ENCODE data around the gene VTCN1.

The VTCN1 gene

GRCh38 chr1:117143172-117143571 lies 67.6 kb downstream of the VTCN1 start:
- POLR2A ChIA-PET: no interaction called here
- no peak for DNase-seq
- Histone ChIP-seq H3K27ac (ENCODE audit: insufficient read depth in 1 of 2, low read depth in 1 of 2, low read length in 2 of 2, poor library complexity in 1 of 2, severe bottlenecking in 2 of 2) (no peak overlapping the region), H3K4me1 (ENCODE audit: control extremely low read depth in 1 of 4, control insufficient read depth in 4 of 4, insufficient read depth in 4 of 4, low read length in 3 of 4) (no peaks in the 10 kb centered on the region), H3K9me3 (ENCODE audit: control extremely low read depth in 1 of 5, control insufficient read depth in 4 of 5, insufficient read depth in 2 of 5, low read depth in 1 of 5, low read length in 4 of 5) (peaks cover 0 to 2% (median 0%) of the 10 kb centered on the region in 5 experiments), H3K4me3 (ENCODE audit: control insufficient read depth in 1 of 7, extremely low read depth in 1 of 7, insufficient read depth in 4 of 7, low read depth in 2 of 7, low read length in 6 of 7) (no peak overlapping the region), H3K27me3 (replicated peaks in 2 of 5; ENCODE audit: control insufficient read depth in 4 of 5, insufficient read depth in 5 of 5, low read length in 4 of 5) (peaks cover 0 to 5% (median 0%) of the 10 kb centered on the region in 5 experiments), H3K36me3 (ENCODE audit: control insufficient read depth in 4 of 4, insufficient read depth in 4 of 4, low read length in 3 of 4) (no peaks in the 10 kb centered on the region)
- CTCF ChIA-PET: interaction anchor here (0.7 kb wide), 1 partner anchor 75 kb away, joined by 3 read pairs; no protein-coding TSS in a partner anchor

- Histone ChIP-seq H3K4me3 (ENCODE audit: control insufficient read depth in 1 of 7, extremely low read depth in 1 of 7, insufficient read depth in 4 of 7, low read depth in 2 of 7, low read length in 6 of 7) (no peak overlapping the region), H3K27me3 (replicated peaks in 2 of 5; ENCODE audit: control insufficient read depth in 4 of 5, insufficient read depth in 5 of 5, low read length in 4 of 5) (peaks cover 0 to 5% (median 0%) of the 10 kb centered on the region in 5 experiments), H3K36me3 (ENCODE audit: control insufficient read depth in 4 of 4, insufficient read depth in 4 of 4, low read length in 3 of 4) (no peaks in the 10 kb centered on the region), H3K27ac (ENCODE audit: insufficient read depth in 1 of 2, low read depth in 1 of 2, low read length in 2 of 2, poor library complexity in 1 of 2, severe bottlenecking in 2 of 2) (no peak overlapping the region), H3K9me3 (ENCODE audit: control extremely low read depth in 1 of 5, control insufficient read depth in 4 of 5, insufficient read depth in 2 of 5, low read depth in 1 of 5, low read length in 4 of 5) (peaks cover 0 to 2% (median 0%) of the 10 kb centered on the region in 5 experiments), H3K4me1 (ENCODE audit: control extremely low read depth in 1 of 4, control insufficient read depth in 4 of 4, insufficient read depth in 4 of 4, low read length in 3 of 4) (no peaks in the 10 kb centered on the region)
- no peak for DNase-seq
- ChIA-PET POLR2A (no interaction called here), CTCF (no interaction called here)
- no CpG with 5 or more reads among the region's 2 CpGs for WGBS (ENCODE audit: insufficient coverage)
Observed at GRCh38 chr1:117142200-117142599, 68.5 kb downstream of the VTCN1 start.

- POLR2A ChIA-PET: no interaction called here
- no peak for DNase-seq
- CTCF ChIA-PET: no interaction called here
Observed at GRCh38 chr1:117138561-117138960, 72.2 kb downstream of the VTCN1 start.

GRCh38 chr1:117138106-117138505 lies 72.6 kb downstream of the VTCN1 start:
- CTCF ChIA-PET: no interaction called here

More at GRCh38 chr1:117138561-117138960, 72.2 kb downstream of the VTCN1 start:
- no peaks in the 10 kb centered on the region for H3K4me1 ChIP-seq (ENCODE audit: control extremely low read depth in 1 of 4, control insufficient read depth in 4 of 4, insufficient read depth in 4 of 4, low read length in 3 of 4)
- peaks cover 0 to 2% (median 0%) of the 10 kb centered on the region in 5 experiments for H3K9me3 ChIP-seq (ENCODE audit: control extremely low read depth in 1 of 5, control insufficient read depth in 4 of 5, insufficient read depth in 2 of 5, low read depth in 1 of 5, low read length in 4 of 5)
- H3K4me3 ChIP-seq (ENCODE audit: control insufficient read depth in 1 of 7, extremely low read depth in 1 of 7, insufficient read depth in 4 of 7, low read depth in 2 of 7, low read length in 6 of 7): no peak overlapping the region
- no peaks in the 10 kb centered on the region for H3K27me3 ChIP-seq (replicated peaks in 2 of 5; ENCODE audit: control insufficient read depth in 4 of 5, insufficient read depth in 5 of 5, low read length in 4 of 5)
- 100% methylated on average over 1 of the region's 1 CpG for WGBS (ENCODE audit: insufficient coverage)
- no peak overlapping the region for H3K27ac ChIP-seq (ENCODE audit: insufficient read depth in 1 of 2, low read depth in 1 of 2, low read length in 2 of 2, poor library complexity in 1 of 2, severe bottlenecking in 2 of 2)
- no peaks in the 10 kb centered on the region for H3K36me3 ChIP-seq (ENCODE audit: control insufficient read depth in 4 of 4, insufficient read depth in 4 of 4, low read length in 3 of 4)

GRCh38 chr1:117137281-117137855 lies 73.4 kb downstream of the VTCN1 start:
- Histone ChIP-seq H3K36me3 (ENCODE audit: control insufficient read depth in 4 of 4, insufficient read depth in 4 of 4, low read length in 3 of 4) (no peaks in the 10 kb centered on the region), H3K27ac (ENCODE audit: insufficient read depth in 1 of 2, low read depth in 1 of 2, low read length in 2 of 2, poor library complexity in 1 of 2, severe bottlenecking in 2 of 2) (no peak overlapping the region), H3K27me3 (replicated peaks in 2 of 5; ENCODE audit: control insufficient read depth in 4 of 5, insufficient read depth in 5 of 5, low read length in 4 of 5) (no peaks in the 10 kb centered on the region), H3K4me3 (ENCODE audit: control insufficient read depth in 1 of 7, extremely low read depth in 1 of 7, insufficient read depth in 4 of 7, low read depth in 2 of 7, low read length in 6 of 7) (no peak overlapping the region), H3K4me1 (ENCODE audit: control extremely low read depth in 1 of 4, control insufficient read depth in 4 of 4, insufficient read depth in 4 of 4, low read length in 3 of 4) (no peaks in the 10 kb centered on the region), H3K9me3 (ENCODE audit: control extremely low read depth in 1 of 5, control insufficient read depth in 4 of 5, insufficient read depth in 2 of 5, low read depth in 1 of 5, low read length in 4 of 5) (no peaks in the 10 kb centered on the region)
- ChIA-PET POLR2A (no interaction called here), CTCF (interaction anchor here (1.5 kb wide), 1 partner anchor 9 kb away, joined by 6 read pairs; no protein-coding TSS in a partner anchor)
- 90% methylated on average over 2 of the region's 3 CpGs for WGBS (ENCODE audit: insufficient coverage)
- DNase-seq: no peak

More at GRCh38 chr1:117138106-117138505, 72.6 kb downstream of the VTCN1 start:
- no peak overlapping the region for H3K27ac ChIP-seq (ENCODE audit: insufficient read depth in 1 of 2, low read depth in 1 of 2, low read length in 2 of 2, poor library complexity in 1 of 2, severe bottlenecking in 2 of 2)
- DNase-seq: no peak
- H3K4me3 ChIP-seq (ENCODE audit: control insufficient read depth in 1 of 7, extremely low read depth in 1 of 7, insufficient read depth in 4 of 7, low read depth in 2 of 7, low read length in 6 of 7): no peak overlapping the region
- H3K9me3 ChIP-seq (ENCODE audit: control extremely low read depth in 1 of 5, control insufficient read depth in 4 of 5, insufficient read depth in 2 of 5, low read depth in 1 of 5, low read length in 4 of 5): peaks cover 0 to 2% (median 0%) of the 10 kb centered on the region in 5 experiments
- H3K4me1 ChIP-seq (ENCODE audit: control extremely low read depth in 1 of 4, control insufficient read depth in 4 of 4, insufficient read depth in 4 of 4, low read length in 3 of 4): no peaks in the 10 kb centered on the region
- POLR2A ChIA-PET: no interaction called here
- 100% methylated on average over 2 of the region's 3 CpGs for WGBS (ENCODE audit: insufficient coverage)
- H3K36me3 ChIP-seq (ENCODE audit: control insufficient read depth in 4 of 4, insufficient read depth in 4 of 4, low read length in 3 of 4): no peaks in the 10 kb centered on the region
- H3K27me3 ChIP-seq (replicated peaks in 2 of 5; ENCODE audit: control insufficient read depth in 4 of 5, insufficient read depth in 5 of 5, low read length in 4 of 5): no peaks in the 10 kb centered on the region

GRCh38 chr1:117136749-117137148 lies 74.0 kb downstream of the VTCN1 start:
- CTCF ChIA-PET: interaction anchor here (1.5 kb wide), 1 partner anchor 8 kb away, joined by 6 read pairs; no protein-coding TSS in a partner anchor
- no peaks in the 10 kb centered on the region for H3K9me3 ChIP-seq (ENCODE audit: control extremely low read depth in 1 of 5, control insufficient read depth in 4 of 5, insufficient read depth in 2 of 5, low read depth in 1 of 5, low read length in 4 of 5)
- WGBS (ENCODE audit: insufficient coverage): 57% methylated on average over 1 of the region's 2 CpGs

GRCh38 chr1:117135329-117135728 lies 75.4 kb downstream of the VTCN1 start:
- Histone ChIP-seq H3K27me3 (replicated peaks in 2 of 5; ENCODE audit: control insufficient read depth in 4 of 5, insufficient read depth in 5 of 5, low read length in 4 of 5) (no peaks in the 10 kb centered on the region), H3K9me3 (ENCODE audit: control extremely low read depth in 1 of 5, control insufficient read depth in 4 of 5, insufficient read depth in 2 of 5, low read depth in 1 of 5, low read length in 4 of 5) (no peaks in the 10 kb centered on the region), H3K27ac (ENCODE audit: insufficient read depth in 1 of 2, low read depth in 1 of 2, low read length in 2 of 2, poor library complexity in 1 of 2, severe bottlenecking in 2 of 2) (no peak overlapping the region), H3K4me3 (ENCODE audit: control insufficient read depth in 1 of 7, extremely low read depth in 1 of 7, insufficient read depth in 4 of 7, low read depth in 2 of 7, low read length in 6 of 7) (no peak overlapping the region), H3K36me3 (ENCODE audit: control insufficient read depth in 4 of 4, insufficient read depth in 4 of 4, low read length in 3 of 4) (no peaks in the 10 kb centered on the region), H3K4me1 (ENCODE audit: control extremely low read depth in 1 of 4, control insufficient read depth in 4 of 4, insufficient read depth in 4 of 4, low read length in 3 of 4) (no peaks in the 10 kb centered on the region)
- WGBS (ENCODE audit: insufficient coverage): no CpG with 5 or more reads among the region's 2 CpGs
- ChIA-PET CTCF (interaction anchor here (1.0 kb wide), 1 partner anchor 9 kb away, joined by 4 read pairs; no protein-coding TSS in a partner anchor), POLR2A (no interaction called here)
- DNase-seq: no peak

More at GRCh38 chr1:117136749-117137148, 74.0 kb downstream of the VTCN1 start:
- no peaks in the 10 kb centered on the region for H3K4me1 ChIP-seq (ENCODE audit: control extremely low read depth in 1 of 4, control insufficient read depth in 4 of 4, insufficient read depth in 4 of 4, low read length in 3 of 4)
- DNase-seq: no peak
- no peak overlapping the region for H3K27ac ChIP-seq (ENCODE audit: insufficient read depth in 1 of 2, low read depth in 1 of 2, low read length in 2 of 2, poor library complexity in 1 of 2, severe bottlenecking in 2 of 2)
- no peaks in the 10 kb centered on the region for H3K36me3 ChIP-seq (ENCODE audit: control insufficient read depth in 4 of 4, insufficient read depth in 4 of 4, low read length in 3 of 4)
- no peaks in the 10 kb centered on the region for H3K27me3 ChIP-seq (replicated peaks in 2 of 5; ENCODE audit: control insufficient read depth in 4 of 5, insufficient read depth in 5 of 5, low read length in 4 of 5)
- no peak overlapping the region for H3K4me3 ChIP-seq (ENCODE audit: control insufficient read depth in 1 of 7, extremely low read depth in 1 of 7, insufficient read depth in 4 of 7, low read depth in 2 of 7, low read length in 6 of 7)
- POLR2A ChIA-PET: no interaction called here
